Caco-2 (cell line): ENCODE data around the gene ELMO2. TPM values are rescaled to one million over a fixed set of nuclear protein-coding genes. Genes with fewer than 3 reads are reported as not detected.

ENCODE experiments used
- BruUV-seq: library from RNA; stranded (reverse); fragments of 400-500 nt; replicated peaks from 2 replicates; lab custom pipeline; 2021; lab: Mats Ljungman, UMichigan
- CTCF ChIA-PET: fragments of 300-600 bp; sonication (Branson Sonifier 250); formaldehyde crosslinking; loops from one replicate; lab custom pipeline; 2022; ENCODE audit warnings: antibody characterized with exemption; lab: Charles Lee
- POLR2A ChIA-PET: fragments of 300-600 bp; sonication (Branson Sonifier 250); formaldehyde crosslinking; loops from one replicate; lab custom pipeline; 2022; ENCODE audit warnings: antibody characterized with exemption; lab: Charles Lee
- DNase-seq, 2 experiments: peaks; one replicate each; pipeline versions ENCODE4 v3.0.0 to v3.0.0-alpha.2; 2020 to 2022
- H3K27me3 ChIP-seq: replicated peaks from 2 replicates; pipeline ENCODE4 v1.6.0; 2011; ENCODE audit warnings: low read length; ENCODE audit not compliant: control insufficient read depth, insufficient read depth
- H3K36me3 ChIP-seq: 2 replicates; pipeline ENCODE4 v1.5.1; 2011; ENCODE audit warnings: low read length; ENCODE audit not compliant: control insufficient read depth, insufficient read depth
- H3K4me1 ChIP-seq: fragments of 250-450 bp; sonication (Bioruptor Pico); 2 replicates; pipeline ENCODE4 v1.5.1; 2020; ENCODE audit warnings: mild to moderate bottlenecking
- H3K4me3 ChIP-seq: 2 replicates; pipeline ENCODE4 v1.5.1; 2011; ENCODE audit warnings: low read depth, mild to moderate bottlenecking, control low read depth, low read length
- H3K9me3 ChIP-seq: fragments of 250-450 bp; sonication (Bioruptor Pico); 2 replicates; pipeline ENCODE4 v1.5.1; 2020; ENCODE audit warnings: mild to moderate bottlenecking, moderate library complexity
- H3K27ac Mint-ChIP-seq: one replicate; pipeline ENCODE4 v1.8.0; 2022; ENCODE audit warnings: mixed read lengths; ENCODE audit not compliant: unreplicated experiment
- H3K27me3 Mint-ChIP-seq: one replicate; pipeline ENCODE4 v1.8.0; 2022; ENCODE audit warnings: mixed read lengths; ENCODE audit not compliant: insufficient read depth, unreplicated experiment
- H3K36me3 Mint-ChIP-seq: one replicate; pipeline ENCODE4 v1.8.0; 2022; ENCODE audit warnings: mild to moderate bottlenecking, mixed read lengths; ENCODE audit not compliant: insufficient read depth, unreplicated experiment
- H3K4me1 Mint-ChIP-seq: one replicate; pipeline ENCODE4 v1.8.0; 2022; ENCODE audit warnings: low read depth, mixed read lengths; ENCODE audit not compliant: unreplicated experiment
- H3K4me3 Mint-ChIP-seq: one replicate; pipeline ENCODE4 v1.8.0; 2022; ENCODE audit warnings: mild to moderate bottlenecking, moderate library complexity, mixed read lengths; ENCODE audit not compliant: unreplicated experiment
- H3K9me3 Mint-ChIP-seq: one replicate; pipeline ENCODE4 v1.8.0; 2022; ENCODE audit warnings: mixed read lengths; ENCODE audit not compliant: unreplicated experiment
- CTCF ChIP-seq, 2 experiments: fragments of 200-600 bp in 1 of 2; IDR thresholded peaks; 1 replicate in 1 of 2; 2 replicates in 1 of 2; pipeline versions ENCODE4 v1.5.1 to v1.8.0; 2011 to 2022; ENCODE audit warnings: antibody characterized with exemption in 1 of 2, control low read depth in 1 of 2, inconsistent platforms in 1 of 2, low read depth in 1 of 2, low read length in 1 of 2, mild to moderate bottlenecking in 1 of 2, moderate library complexity in 1 of 2; ENCODE audit not compliant: insufficient read depth in 1 of 2, severe bottlenecking in 1 of 2, unreplicated experiment in 1 of 2
- intact Hi-C: fragments of 100-400 bp; cut with micrococcal nuclease; formaldehyde crosslinking; loops from one replicate; pipeline ENCODE4 v1.10.0; 2022; ENCODE audit not compliant: unreplicated experiment
- total RNA-seq: library from RNA; stranded (reverse); gene quantifications from 2 replicates; pipeline ENCODE4 v1.2.3, GENCODE V29; 2022

Gene ELMO2
- total RNA-seq, 1 experiment from 2014 or later, result 82.4 TPM

GRCh38 chr20:46358346-46359058 lies 47.9 kb downstream of the ELMO2 start:
- intact Hi-C loops, result loop anchor here (10.0 kb wide), 1 partner anchor 344 kb away; no protein-coding TSS in a partner anchor
- peaks cover 6% of the 10 kb centered on the region for H3K36me3 ChIP-seq

GRCh38 chr20:46357030-46357514 lies 49.3 kb downstream of the ELMO2 start:
- Histone ChIP-seq H3K27me3 (no peaks in the 10 kb centered on the region), H3K36me3 (peaks cover 6% of the 10 kb centered on the region), H3K4me3 (no peak overlapping the region), H3K4me1 (peaks cover 42% of the 10 kb centered on the region), H3K9me3 (no peaks in the 10 kb centered on the region)
- no peaks in the 10 kb centered on the region for H3K27me3 Mint-ChIP-seq
- DNase-seq, result no peak
- H3K9me3 Mint-ChIP-seq, result no peaks in the 10 kb centered on the region
- peaks cover 28% of the 10 kb centered on the region for H3K4me1 Mint-ChIP-seq
- no peak overlapping the region for H3K27ac Mint-ChIP-seq
- H3K4me3 Mint-ChIP-seq, result no peak overlapping the region
- ChIA-PET POLR2A (interaction anchor here (1.1 kb wide), 1 partner anchor 9 kb away, joined by 3 read pairs; no protein-coding TSS in a partner anchor), CTCF (interaction anchor here (1.4 kb wide), 1 partner anchor 81 kb away, joined by 4 read pairs; no protein-coding TSS in a partner anchor)
- BruUV-seq, result no TSS peak
- TF ChIP-seq CTCF (IDR thresholded peaks at IDR 0.05; ENCODE audit: insufficient read depth in 1 of 2, low read depth in 1 of 2, low read length in 1 of 2, severe bottlenecking in 1 of 2, unreplicated experiment in 1 of 2), result no peak
- intact Hi-C loops, result loop anchor here (10.0 kb wide), 1 partner anchor 342 kb away; no protein-coding TSS in a partner anchor
- peaks cover 41% of the 10 kb centered on the region for H3K36me3 Mint-ChIP-seq

More at GRCh38 chr20:46358346-46359058, 47.9 kb downstream of the ELMO2 start:
- POLR2A ChIA-PET, result interaction anchor here (0.6 kb wide), 1 partner anchor 19 kb away, joined by 3 read pairs; no protein-coding TSS in a partner anchor
- no peak for TF ChIP-seq CTCF (IDR thresholded peaks at IDR 0.05; ENCODE audit: insufficient read depth in 1 of 2, low read depth in 1 of 2, low read length in 1 of 2, severe bottlenecking in 1 of 2, unreplicated experiment in 1 of 2)
- Histone ChIP-seq H3K4me3 (no peak overlapping the region), H3K27me3 (no peaks in the 10 kb centered on the region), H3K9me3 (no peaks in the 10 kb centered on the region), H3K4me1 (peaks cover 43% of the 10 kb centered on the region)
- DNase-seq, result no peak
- Mint-ChIP-seq H3K4me3 (no peak overlapping the region), H3K27me3 (no peaks in the 10 kb centered on the region), H3K4me1 (peaks cover 31% of the 10 kb centered on the region), H3K27ac (no peak overlapping the region), H3K36me3 (peaks cover 48% of the 10 kb centered on the region), H3K9me3 (no peaks in the 10 kb centered on the region)
- BruUV-seq, result no TSS peak
- CTCF ChIA-PET, result interaction anchor here (1.4 kb wide), 1 partner anchor 80 kb away, joined by 4 read pairs; no protein-coding TSS in a partner anchor

- Mint-ChIP-seq H3K4me3 (peak overlapping the region; percentile 54), H3K27me3 (no peaks in the 10 kb centered on the region), H3K36me3 (peaks cover 42% of the 10 kb centered on the region), H3K4me1 (peaks cover 29% of the 10 kb centered on the region), H3K9me3 (no peaks in the 10 kb centered on the region), H3K27ac (peak overlapping the region; percentile 86)
- POLR2A ChIA-PET, result interaction anchor here (2.6 kb wide), 1 partner anchor 8 kb away, joined by 28 read pairs; no protein-coding TSS in a partner anchor
- CTCF ChIA-PET, result interaction anchor here (0.9 to 1.2 kb wide), 3 partner anchors 8 to 228 kb away, joined by 3 to 7 read pairs (median 3); no protein-coding TSS in a partner anchor
- Histone ChIP-seq H3K9me3 (no peaks in the 10 kb centered on the region), H3K36me3 (peaks cover 6% of the 10 kb centered on the region), H3K4me1 (peaks cover 42% of the 10 kb centered on the region), H3K4me3 (no peak overlapping the region), H3K27me3 (no peaks in the 10 kb centered on the region)
- no peak for TF ChIP-seq CTCF (IDR thresholded peaks at IDR 0.05; ENCODE audit: insufficient read depth in 1 of 2, low read depth in 1 of 2, low read length in 1 of 2, severe bottlenecking in 1 of 2, unreplicated experiment in 1 of 2)
- intact Hi-C loops, result loop anchor here (10.0 kb wide), 1 partner anchor 342 kb away; no protein-coding TSS in a partner anchor
- BruUV-seq, result no TSS peak
- DNase-seq, result no peak
Measured at GRCh38 chr20:46356195-46357029, 50.0 kb downstream of the ELMO2 start.
